Retina (tissue), 1 donor: ENCODE results near the gene BPIFB1.

Source experiments
- DNase-seq: peaks from one replicate; pipeline ENCODE4 v3.0.0-alpha.2; 2016

The BPIFB1 gene

GRCh38 chr20:33328157-33329137, 45.4 kb downstream of the BPIFB1 start:
- DNase-seq, result no peak

- no peak for DNase-seq
Measured at GRCh38 chr20:33332905-33333456, 50.0 kb downstream of the BPIFB1 start.

DNA sequence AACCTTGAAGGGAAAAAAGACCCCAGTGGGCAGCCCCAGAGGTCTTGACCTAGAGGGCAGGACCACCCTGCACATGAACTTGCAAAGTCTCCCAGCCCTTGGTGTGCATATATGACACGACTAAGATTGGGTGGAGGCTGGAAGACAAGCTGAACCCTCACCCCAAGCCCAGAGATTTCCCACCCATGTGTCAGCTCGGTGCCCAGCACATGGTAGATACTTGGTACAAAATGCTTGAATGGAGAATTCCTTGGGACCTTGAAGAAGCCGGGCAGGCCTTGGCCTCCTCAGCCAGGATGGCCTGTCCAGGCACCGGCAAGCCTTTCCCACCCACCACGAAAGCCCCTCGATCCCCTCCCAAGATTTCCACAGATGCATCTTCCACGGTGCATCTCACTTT, 50.6 kb downstream of the BPIFB1 start:
- DNase-seq, result no peak

- no peak for DNase-seq
Measured at GRCh38 chr20:33334111-33334510, 51.1 kb downstream of the BPIFB1 start.

DNA sequence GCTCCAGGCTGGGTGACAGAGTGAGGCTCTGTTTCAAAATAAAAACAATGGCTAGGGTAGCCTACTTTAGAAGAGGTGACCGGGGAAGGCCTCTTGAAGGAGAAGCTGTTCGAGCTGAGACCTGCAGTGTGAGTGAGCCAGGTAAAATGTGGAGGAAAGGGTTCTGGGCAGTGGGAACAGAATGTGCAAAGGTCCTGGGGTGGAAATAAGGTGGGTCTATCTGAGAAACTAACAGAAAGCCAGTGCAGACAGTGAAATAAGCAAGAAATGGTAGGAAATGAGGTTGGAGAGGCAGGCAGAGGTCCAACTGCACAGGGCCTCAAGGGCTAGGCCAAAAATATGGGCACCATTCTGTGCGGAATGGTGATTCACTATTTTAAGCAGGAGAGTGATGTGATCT, 53.4 kb downstream of the BPIFB1 start:
- DNase-seq, result no peak

- no peak for DNase-seq
Measured at GRCh38 chr20:33337119-33337518, 54.1 kb downstream of the BPIFB1 start.

GRCh38 chr20:33337531-33338165, 54.6 kb downstream of the BPIFB1 start:
- no peak for DNase-seq

- DNase-seq, result no peak
Measured at GRCh38 chr20:33338467-33339258, 55.6 kb downstream of the BPIFB1 start.

GRCh38 chr20:33339515-33340058, 56.6 kb downstream of the BPIFB1 start:
- no peak for DNase-seq

DNA sequence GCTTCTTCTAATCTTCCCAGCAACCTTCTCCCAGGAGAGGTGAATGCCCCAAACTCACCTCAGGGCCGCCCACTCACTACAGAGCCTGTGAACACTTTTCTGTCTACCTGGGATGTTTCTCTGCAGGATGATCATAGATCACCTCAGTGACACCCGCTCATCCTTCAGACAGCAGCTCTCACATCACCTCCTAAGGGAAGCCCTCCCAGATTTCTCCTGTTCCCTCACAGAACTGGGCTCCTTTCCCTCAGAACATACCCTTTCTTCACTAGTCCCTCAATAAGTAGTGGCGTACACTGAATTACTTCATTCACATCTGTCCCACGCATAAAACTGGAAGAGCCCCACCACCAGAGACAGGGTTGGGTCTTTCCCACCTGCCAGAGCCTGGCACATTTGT, 60.5 kb downstream of the BPIFB1 start:
- DNase-seq, result no peak

DNA sequence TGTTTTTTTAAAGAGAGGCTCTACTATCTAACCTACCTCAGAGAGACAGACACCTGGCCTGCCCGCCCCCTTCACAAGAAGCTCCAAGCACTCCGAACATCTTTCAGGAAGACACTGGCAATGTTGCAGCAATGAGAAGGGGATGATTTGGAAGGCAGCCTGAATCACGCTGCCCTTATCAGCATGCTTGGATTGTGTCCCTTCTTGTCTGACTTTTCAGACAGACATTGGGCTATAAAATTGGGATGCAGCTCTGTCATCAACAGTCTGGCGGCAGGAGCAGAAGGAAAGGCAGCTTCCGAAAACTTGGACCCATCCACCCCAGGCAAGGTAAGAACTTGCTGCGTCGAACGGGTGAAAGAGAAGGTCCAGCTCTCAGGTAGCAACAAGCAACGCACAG, 62.3 kb downstream of the BPIFB1 start:
- no peak for DNase-seq

- DNase-seq, result no peak
Measured at GRCh38 chr20:33348136-33348937, 65.3 kb downstream of the BPIFB1 start.

DNA sequence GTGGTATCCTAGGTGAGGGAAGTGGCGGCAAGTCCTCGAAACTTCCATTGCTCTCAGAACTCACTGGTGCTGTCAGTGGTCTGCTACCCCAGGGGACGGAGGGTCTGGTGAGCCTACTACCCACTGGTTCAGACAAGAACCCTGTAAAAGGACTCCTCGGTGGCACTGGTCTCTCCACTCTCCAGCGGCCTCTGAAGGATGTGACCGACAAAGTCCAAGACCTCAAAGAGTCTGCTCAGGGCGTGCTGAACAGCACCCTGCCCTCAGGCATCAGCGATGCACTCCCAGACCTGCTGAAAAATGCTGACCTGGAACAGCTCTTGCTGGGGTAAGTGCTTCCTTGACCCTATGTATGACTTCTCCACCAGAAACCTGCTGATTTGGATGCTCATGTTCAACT, 66.5 kb downstream of the BPIFB1 start:
- DNase-seq, result no peak

GRCh38 chr20:33351696-33352095, 68.7 kb downstream of the BPIFB1 start:
- DNase-seq, result no peak

DNA sequence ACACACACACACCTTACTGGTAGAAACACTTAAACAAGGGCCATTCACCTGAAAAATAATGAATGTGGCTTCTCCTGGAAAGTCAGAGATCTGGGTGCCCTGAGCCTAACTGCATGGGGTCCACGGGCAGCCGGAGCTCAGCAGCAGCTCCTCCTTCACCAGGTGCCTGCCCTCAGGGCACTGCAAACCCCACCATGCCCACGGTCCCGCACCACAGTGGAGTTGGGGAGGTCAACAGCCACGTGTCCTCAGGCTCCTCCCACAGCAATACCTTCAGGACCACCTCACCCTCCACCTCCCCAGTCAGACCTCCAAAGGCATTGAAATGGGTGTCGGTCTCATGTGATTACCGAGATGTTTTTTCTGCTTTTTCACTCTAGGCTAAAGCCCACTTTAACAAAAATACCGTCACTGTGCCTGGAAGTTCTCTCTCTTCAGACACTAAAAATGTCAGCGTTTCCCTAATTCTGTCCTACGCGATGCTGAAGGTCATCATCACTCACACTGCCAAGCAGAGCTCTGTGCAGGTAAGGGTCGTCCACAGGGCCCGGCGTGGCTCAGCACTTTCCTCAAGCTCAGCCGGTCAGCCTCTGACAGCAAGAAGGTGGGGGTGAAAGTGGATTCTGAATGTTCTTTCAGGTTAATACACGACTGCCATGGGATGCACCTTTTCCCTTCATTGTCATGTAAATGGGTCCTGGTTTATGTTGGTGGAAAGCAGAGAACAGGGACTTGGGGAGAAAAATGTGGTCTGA, 69.4 kb downstream of the BPIFB1 start:
- DNase-seq, result no peak

DNA sequence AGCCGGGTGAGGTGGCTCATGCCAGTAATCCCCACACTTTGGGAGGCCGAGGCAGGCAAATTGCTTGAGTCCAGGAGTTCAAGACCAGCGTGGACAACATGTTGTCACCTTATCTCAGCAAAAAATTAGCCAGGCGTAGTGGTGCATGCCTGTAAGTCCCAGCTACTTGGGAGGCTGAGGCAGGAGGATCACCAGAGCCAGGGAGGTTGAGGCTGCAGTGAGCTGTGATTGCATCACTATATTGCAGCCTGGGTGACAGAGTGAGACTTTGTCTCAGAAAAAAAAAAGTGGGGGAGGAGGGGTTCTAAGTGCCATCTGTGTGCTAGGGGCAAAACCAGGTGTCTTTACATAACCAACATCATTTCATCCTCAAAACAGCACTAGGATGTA, 70.0 kb downstream of the BPIFB1 start:
- DNase-seq, result no peak
